AG10803 (cell line): Measurements from ENCODE around the gene KCTD13.
A peak's percentile ranks its signal among the peaks of the same experiment; 100 is the strongest.

Experiments used
- DNase-seq: peaks from one replicate; pipeline ENCODE4 v3.0.0; 2010; ENCODE audit warnings: low read depth
- H3K4me3 ChIP-seq: 2 replicates; pipeline ENCODE4 v1.5.1; 2011; ENCODE audit warnings: mild to moderate bottlenecking, low read length, control low read depth
- TF ChIP-seq, protein P1 (sequence below): conservative IDR thresholded peaks from 2 replicates; pipeline ENCODE4 v1.5.1; 2011; ENCODE audit warnings: mild to moderate bottlenecking, low read length, control low read depth, inconsistent platforms

Gene KCTD13

DNA sequence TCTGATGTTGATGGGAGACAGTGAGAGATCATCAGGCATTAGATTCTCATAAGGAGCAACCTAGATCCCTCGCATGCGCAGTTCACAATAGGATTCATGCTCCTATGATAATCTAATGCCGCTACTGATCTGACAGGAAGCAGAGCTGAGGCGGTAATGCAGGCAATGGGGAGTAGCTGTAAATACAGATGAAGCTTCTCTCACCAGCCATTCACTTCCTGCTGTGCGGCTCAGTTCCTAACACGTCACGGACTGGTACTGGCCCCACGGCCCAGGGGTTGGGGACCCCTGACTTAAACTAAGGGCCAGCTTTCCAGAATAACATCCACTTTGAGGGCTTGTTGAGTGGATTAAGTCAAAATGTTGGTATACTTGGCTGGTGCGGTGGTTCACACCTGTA is 33.3 kb upstream of the KCTD13 start:
- TF ChIP-seq, protein P1, sequence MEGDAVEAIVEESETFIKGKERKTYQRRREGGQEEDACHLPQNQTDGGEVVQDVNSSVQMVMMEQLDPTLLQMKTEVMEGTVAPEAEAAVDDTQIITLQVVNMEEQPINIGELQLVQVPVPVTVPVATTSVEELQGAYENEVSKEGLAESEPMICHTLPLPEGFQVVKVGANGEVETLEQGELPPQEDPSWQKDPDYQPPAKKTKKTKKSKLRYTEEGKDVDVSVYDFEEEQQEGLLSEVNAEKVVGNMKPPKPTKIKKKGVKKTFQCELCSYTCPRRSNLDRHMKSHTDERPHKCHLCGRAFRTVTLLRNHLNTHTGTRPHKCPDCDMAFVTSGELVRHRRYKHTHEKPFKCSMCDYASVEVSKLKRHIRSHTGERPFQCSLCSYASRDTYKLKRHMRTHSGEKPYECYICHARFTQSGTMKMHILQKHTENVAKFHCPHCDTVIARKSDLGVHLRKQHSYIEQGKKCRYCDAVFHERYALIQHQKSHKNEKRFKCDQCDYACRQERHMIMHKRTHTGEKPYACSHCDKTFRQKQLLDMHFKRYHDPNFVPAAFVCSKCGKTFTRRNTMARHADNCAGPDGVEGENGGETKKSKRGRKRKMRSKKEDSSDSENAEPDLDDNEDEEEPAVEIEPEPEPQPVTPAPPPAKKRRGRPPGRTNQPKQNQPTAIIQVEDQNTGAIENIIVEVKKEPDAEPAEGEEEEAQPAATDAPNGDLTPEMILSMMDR: no peak
- no peak overlapping the region for H3K4me3 ChIP-seq
- DNase-seq: no peak

DNA sequence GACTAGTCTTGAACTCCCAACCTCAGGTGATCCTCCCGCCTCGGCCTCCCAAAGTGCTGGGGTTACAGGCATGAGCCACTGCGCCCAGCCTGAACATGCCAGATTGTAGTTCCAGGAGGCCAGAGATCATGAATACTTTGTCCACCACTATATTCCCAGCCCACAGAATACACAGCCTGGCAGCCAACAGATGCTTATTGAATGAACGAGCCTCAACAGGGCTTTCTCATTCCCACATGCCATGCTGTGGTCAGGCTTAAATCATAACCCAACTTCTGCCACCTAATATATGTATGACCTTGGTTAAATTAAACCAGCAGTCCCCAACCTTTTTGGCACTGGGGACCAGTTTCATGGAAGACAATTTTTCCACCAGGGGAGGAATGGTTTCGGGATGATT is 32.7 kb upstream of the KCTD13 start:
- TF ChIP-seq, protein P1: no peak
- H3K4me3 ChIP-seq: no peak overlapping the region
- DNase-seq: no peak

DNA sequence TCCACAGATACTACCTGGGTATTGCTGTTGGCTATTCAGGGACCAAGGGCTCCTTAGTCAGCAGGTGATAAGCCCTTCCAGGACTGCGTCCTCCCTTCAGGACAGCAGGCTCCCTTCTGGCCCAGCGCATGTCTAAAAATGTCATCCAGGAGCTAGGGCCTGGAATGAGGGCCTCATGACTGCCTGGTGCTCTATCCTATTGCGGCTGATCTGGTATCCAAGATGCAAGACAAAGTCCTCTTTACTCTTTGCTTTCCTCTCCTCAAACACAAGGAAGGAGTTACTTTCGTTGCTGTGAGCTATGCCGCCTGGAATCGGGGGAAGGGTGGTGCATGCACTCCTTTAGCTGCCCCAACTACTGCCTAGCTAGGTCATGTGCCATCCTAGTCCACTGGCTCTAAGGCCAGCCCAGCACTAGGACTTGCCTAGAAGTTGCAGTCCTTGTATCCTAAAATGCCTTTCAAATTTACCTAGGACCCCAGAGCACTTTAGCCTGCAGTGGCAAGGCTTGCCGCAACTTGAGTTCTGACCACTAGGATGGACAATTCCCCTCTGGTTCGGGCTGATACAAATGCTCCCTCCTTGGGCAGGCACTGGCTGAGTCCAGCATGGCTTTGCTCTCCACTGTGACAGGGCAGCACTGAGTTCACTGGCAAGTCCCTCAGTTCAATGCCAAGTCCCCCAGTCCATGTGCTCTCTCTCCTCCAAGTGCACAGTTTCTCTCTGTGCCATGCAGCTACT is 25.8 kb upstream of the KCTD13 start:
- TF ChIP-seq, protein P1: no peak
- H3K4me3 ChIP-seq: no peak overlapping the region
- DNase-seq: no peak

DNA sequence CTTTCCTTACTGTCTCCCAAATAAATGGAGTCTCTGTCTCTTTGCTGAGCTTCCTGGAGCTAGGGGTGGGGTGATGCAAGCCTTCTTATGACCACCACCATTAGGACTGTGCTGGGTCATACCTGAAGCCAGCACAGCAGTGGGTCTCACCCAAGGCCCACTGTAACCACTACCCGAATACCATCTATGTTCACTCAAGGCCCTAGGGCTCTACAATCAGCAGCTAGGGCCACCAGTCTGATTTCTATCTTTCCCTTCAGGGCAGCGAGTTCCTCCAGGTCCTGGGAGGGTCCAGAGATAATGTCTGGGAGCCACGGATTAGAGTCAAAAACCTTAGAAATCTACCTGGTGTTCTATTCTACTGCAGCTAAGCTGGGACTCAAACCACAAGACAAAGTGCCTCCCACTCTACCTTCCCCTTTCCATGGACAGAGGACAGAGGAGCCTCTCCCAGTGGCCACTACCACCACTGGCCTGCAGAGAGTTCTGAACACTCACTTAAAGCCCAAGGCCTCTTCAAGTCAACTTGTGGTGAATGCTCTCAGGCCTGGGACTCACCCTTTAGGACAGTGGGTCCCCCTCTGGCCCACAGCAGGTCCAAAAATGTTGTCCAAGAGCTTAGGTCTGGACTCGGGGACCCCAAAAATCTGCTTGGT is 24.9 kb upstream of the KCTD13 start:
- TF ChIP-seq, protein P1: no peak
- DNase-seq: no peak
- H3K4me3 ChIP-seq: no peak overlapping the region

DNA sequence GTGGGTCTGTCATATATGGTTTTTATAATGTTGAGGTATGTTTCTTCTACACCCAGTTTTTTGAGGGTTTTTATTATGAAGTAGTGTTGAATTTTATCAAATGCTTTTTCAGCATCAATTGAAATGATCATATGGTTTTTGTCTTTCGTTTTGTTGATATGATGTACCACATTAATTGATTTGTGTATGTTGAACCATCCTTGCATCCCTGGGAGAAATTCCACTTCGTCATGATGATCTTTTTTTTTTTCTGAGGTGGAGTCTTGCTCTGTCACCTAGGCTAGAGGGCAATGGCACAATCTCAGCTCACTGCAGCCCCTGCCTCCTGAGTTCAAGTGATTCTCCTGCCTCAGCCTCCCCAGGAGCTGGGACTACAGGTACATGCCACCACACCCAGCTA is 21.9 kb upstream of the KCTD13 start:
- TF ChIP-seq, protein P1: no peak
- DNase-seq: no peak
- H3K4me3 ChIP-seq: no peak overlapping the region

DNA sequence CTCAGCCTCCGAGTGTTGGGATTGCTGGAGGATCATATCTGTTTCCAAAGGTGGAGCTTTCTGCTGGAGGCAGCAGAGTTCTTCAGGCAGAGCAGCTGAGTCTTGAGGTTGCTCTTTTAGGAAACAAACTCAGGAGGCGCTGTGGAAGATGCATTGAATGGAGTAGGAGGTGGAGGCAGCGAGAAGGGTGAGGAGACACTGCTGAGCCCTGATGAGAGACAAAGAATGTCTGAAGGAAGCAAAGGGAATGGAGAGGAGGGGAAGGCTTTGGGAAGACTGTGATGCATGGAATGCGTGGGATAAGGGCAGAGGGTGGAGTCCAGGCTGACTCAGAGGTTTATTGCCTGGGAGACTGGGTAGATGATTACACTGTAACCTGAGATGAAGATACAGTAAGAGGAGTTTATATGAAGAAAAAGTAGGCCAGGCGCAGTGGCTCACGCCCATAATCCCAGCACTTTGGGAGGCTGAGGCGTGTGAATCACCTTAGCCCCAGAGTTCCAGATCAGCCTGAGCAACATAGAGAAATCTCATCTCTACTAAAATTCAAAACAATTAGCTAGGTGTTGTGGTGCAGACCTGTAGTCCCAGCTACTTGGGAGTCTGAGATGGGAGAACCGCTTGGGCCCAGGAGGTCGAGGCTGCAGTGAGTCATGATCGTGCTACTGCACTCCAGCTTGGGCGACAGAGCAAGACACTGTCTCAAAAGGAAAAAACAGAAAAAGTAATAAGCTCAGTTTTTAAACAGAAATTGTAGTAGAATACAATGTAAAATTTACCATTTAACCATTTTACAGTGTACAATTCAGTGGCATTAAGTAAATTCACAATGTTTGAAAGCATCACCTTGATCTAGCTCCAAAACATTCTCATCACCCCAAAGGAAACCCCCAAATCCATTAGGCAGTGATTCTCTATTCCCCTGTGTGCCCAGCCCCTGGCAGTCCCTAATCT is 18.1 kb upstream of the KCTD13 start:
- peak overlapping the region; percentile 1 for H3K4me3 ChIP-seq
- TF ChIP-seq, protein P1: peak; percentile 57
- DNase-seq: peak; percentile 98
